ENCODE data around the gene FGF18.

DNA sequence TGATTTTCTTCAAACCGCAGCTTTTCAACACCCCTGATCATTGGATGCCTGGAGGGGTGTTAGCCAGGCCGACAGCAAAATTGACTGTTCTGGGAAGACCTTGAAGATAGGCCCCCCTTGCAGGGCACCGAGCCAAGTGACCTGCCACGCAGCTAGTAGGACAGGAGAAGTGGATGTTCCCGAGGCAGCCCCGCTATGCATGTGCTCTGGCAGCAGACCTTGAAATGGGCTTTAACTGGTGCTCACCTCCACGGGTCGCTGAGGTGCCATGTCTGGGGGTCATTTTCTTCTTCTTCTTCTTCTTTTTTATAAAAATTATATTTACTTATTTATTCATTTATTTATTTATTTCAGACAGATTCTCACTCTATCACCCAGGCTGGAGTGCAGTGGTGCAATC is 12.6 kb downstream of the FGF18 start:
- TF ChIP-seq CTCF (IDR thresholded peaks at IDR 0.05) = no peak
- no peak for TF ChIP-seq EZH2phosphoT487 (IDR thresholded peaks at IDR 0.05)

Measured in neural progenitor cell (in vitro differentiated cells).